NCI-H1105 treated with DMSO at 0.1 percent for 48 hours (cell line): ENCODE data around the gene SOHLH1.

Experiments used
- DNase-seq: peaks from one replicate; lab custom pipeline; 2025; lab: John Stamatoyannopoulos, UW

The SOHLH1 gene

GRCh38 chr9:135703726-135704125 lies 4.4 kb upstream of the SOHLH1 start:
- no peak for DNase-seq

GRCh38 chr9:135701959-135702721 lies 2.9 kb upstream of the SOHLH1 start, which contains the start of gene KCNT1:
Gene KCNT1 (plus strand): TSS chr9:135702185. CDS start chr9:135702259, 74 bp downstream.
- DNase-seq: peak; percentile 37

- DNase-seq: no peak
These were observed 2.0 kb upstream of the SOHLH1 start for GRCh38 chr9:135701067-135701958.

- no peak for DNase-seq
These were observed 1.2 kb upstream of the SOHLH1 start for GRCh38 chr9:135700525-135700924.

- DNase-seq: no peak
These were observed 514 bp downstream of the SOHLH1 start for GRCh38 chr9:135698767-135699166.

- no peak for DNase-seq
These were observed 1.0 kb downstream of the SOHLH1 start for GRCh38 chr9:135698236-135698635.

- no peak for DNase-seq
These were observed 2.1 kb downstream of the SOHLH1 start for GRCh38 chr9:135697226-135697625.

- DNase-seq: no peak
These were observed 2.8 kb downstream of the SOHLH1 start for GRCh38 chr9:135696446-135696845.

- DNase-seq: no peak
These were observed 3.6 kb downstream of the SOHLH1 start for GRCh38 chr9:135695642-135696041.

- no peak for DNase-seq
These were observed 4.2 kb downstream of the SOHLH1 start for GRCh38 chr9:135695036-135695435.

GRCh38 chr9:135694414-135694813 lies 4.9 kb downstream of the SOHLH1 start:
- no peak for DNase-seq

GRCh38 chr9:135693771-135694170 lies 5.5 kb downstream of the SOHLH1 start:
- no peak for DNase-seq

- DNase-seq: no peak
These were observed 6.0 kb downstream of the SOHLH1 start for GRCh38 chr9:135693265-135693664.

- DNase-seq: no peak
These were observed 6.9 kb downstream of the SOHLH1 start for GRCh38 chr9:135692410-135692809.

GRCh38 chr9:135690836-135691570 lies 8.3 kb downstream of the SOHLH1 start:
- DNase-seq: no peak

GRCh38 chr9:135689011-135689410 lies 10.3 kb downstream of the SOHLH1 start:
- no peak for DNase-seq

- DNase-seq: no peak
These were observed 12.1 kb downstream of the SOHLH1 start for GRCh38 chr9:135687216-135687615.

- DNase-seq: no peak
These were observed 14.6 kb downstream of the SOHLH1 start for GRCh38 chr9:135684691-135685090.

- DNase-seq: no peak
These were observed 15.8 kb downstream of the SOHLH1 start for GRCh38 chr9:135683401-135684034.

GRCh38 chr9:135681161-135681560 lies 18.1 kb downstream of the SOHLH1 start:
- no peak for DNase-seq

- no peak for DNase-seq
These were observed 19.2 kb downstream of the SOHLH1 start for GRCh38 chr9:135680056-135680455.
